HepG2 (cell line): Measurements from ENCODE around the gene CELSR2. TPM values are rescaled to one million over a fixed set of nuclear protein-coding genes. Genes with fewer than 3 reads are reported as not detected.

ENCODE experiments used
- CHD4 ChIP-seq: fragments of 200-600 bp; sonication (generic); IDR thresholded peaks from 2 replicates; pipeline ENCODE4 v1.7.0; 2017; ENCODE audit warnings: mild to moderate bottlenecking, low read length, borderline replicate concordance
- PREB ChIP-seq: sonication (generic); formaldehyde crosslinking; IDR thresholded peaks from 2 replicates; pipeline ENCODE4 v1.4.0; 2020; ENCODE audit warnings: missing genetic modification reagents
- SIX1 ChIP-seq: sonication (generic); formaldehyde crosslinking; IDR thresholded peaks from 2 replicates; pipeline ENCODE4 v1.4.0; 2020; ENCODE audit warnings: missing genetic modification reagents, borderline replicate concordance
- SMC3 ChIP-seq: IDR thresholded peaks from 2 replicates; pipeline ENCODE4 v1.6.1; 2011; ENCODE audit warnings: low read length, improper control_type of control experiment
- TRAFD1 ChIP-seq: sonication (generic); formaldehyde crosslinking; IDR thresholded peaks from 2 replicates; pipeline ENCODE4 v1.5.1; 2020; ENCODE audit warnings: missing genetic modification reagents, mild to moderate bottlenecking, borderline replicate concordance
- ZFAT ChIP-seq: sonication (generic); formaldehyde crosslinking; conservative IDR thresholded peaks from 2 replicates; pipeline ENCODE4 v1.8.1; 2023; ENCODE audit warnings: missing genetic modification reagents, inconsistent platforms
- ZMYM2 ChIP-seq: sonication (generic); formaldehyde crosslinking; IDR thresholded peaks from 2 replicates; pipeline ENCODE4 v1.8.0; 2022; ENCODE audit warnings: mild to moderate bottlenecking, missing genetic modification reagents
- ZSCAN12 ChIP-seq: sonication (generic); formaldehyde crosslinking; IDR thresholded peaks from 2 replicates; pipeline ENCODE4 v1.9.0; 2021; ENCODE audit warnings: mild to moderate bottlenecking, missing genetic modification reagents
- ZSCAN21 ChIP-seq: sonication (generic); formaldehyde crosslinking; IDR thresholded peaks from 2 replicates; pipeline ENCODE4 v1.8.0; 2022; ENCODE audit warnings: mild to moderate bottlenecking, missing genetic modification reagents, moderate library complexity, borderline replicate concordance
- polyA plus RNA-seq, 8 experiments: library from polyadenylated mRNA; depleted of rRNA in 3 of 8; stranded (reverse) in 7 of 8; unstranded in 1 of 8; fragments of >200 nt; fragmentation: Illumina TruSeq in 4 of 8; extraction: Trizol in 4 of 8; gene quantifications; 2 replicates each; pipeline versions ENCODE4 v1.2.1 to v1.2.3, GENCODE V29; 2011 to 2016; ENCODE audit warnings: low read depth in 4 of 8, missing spikeins in 1 of 8, mixed read lengths in 1 of 8; ENCODE audit not compliant: insufficient read depth in 1 of 8
- total RNA-seq, 5 experiments: library from RNA; depleted of rRNA; stranded (reverse); fragments of >200 nt; fragmentation: Illumina TruSeq; extraction: Trizol; gene quantifications; 2 replicates each; pipeline ENCODE4 v1.2.3, GENCODE V29; 2016; ENCODE audit warnings: low read depth in 1 of 5
- TF ChIP-seq, protein P1 (sequence below): sonication (generic); formaldehyde crosslinking; IDR thresholded peaks from 2 replicates; pipeline ENCODE4 v1.8.0; 2022; ENCODE audit warnings: missing genetic modification reagents, low read depth, mild to moderate bottlenecking, borderline replicate concordance
- TF ChIP-seq, protein P2 (sequence below), 2 experiments: sonication (generic) in 1 of 2; formaldehyde crosslinking in 1 of 2; IDR thresholded peaks; 2 replicates each; pipeline versions ENCODE4 v1.4.0 to v1.6.1; 2018 to 2020; ENCODE audit warnings: missing genetic modification reagents in 2 of 2, borderline replicate concordance in 1 of 2, low read depth in 1 of 2, mild to moderate bottlenecking in 1 of 2, missing biosample characterization in 1 of 2

Gene CELSR2
- total and polyA plus RNA-seq, 2 of the 13 experiments (the other 11 are each of a cell fraction or from before 2014, with no cell fraction given), result 4.0 to 6.6 TPM

GRCh38 chr1:109239409-109240068, 9.8 kb upstream of the CELSR2 start (continued):
- TF ChIP-seq ZSCAN12, result no peak
- no peak for TF ChIP-seq CHD4
- TF ChIP-seq SIX1 (CRISPR knock-in tag), result no peak
- TF ChIP-seq TRAFD1 (CRISPR knock-in tag), result no peak
- no peak for TF ChIP-seq ZMYM2 (CRISPR knock-in tag)
- TF ChIP-seq, protein P1, sequence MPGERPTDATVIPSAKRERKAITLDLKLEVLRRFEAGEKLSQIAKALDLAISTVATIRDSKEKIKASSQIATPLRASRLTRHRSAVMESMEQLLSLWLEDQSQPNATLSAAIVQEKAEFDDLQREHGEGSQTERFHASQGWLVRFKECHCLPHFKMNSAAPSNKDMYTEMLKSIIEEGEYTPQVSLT (CRISPR knock-in tag), result no peak
- peak; percentile 65 for TF ChIP-seq SMC3
- no peak for TF ChIP-seq PREB (CRISPR knock-in tag)
- no peak for TF ChIP-seq ZFAT (CRISPR knock-in tag)
- no peak for TF ChIP-seq ZSCAN21
- TF ChIP-seq, protein P2, sequence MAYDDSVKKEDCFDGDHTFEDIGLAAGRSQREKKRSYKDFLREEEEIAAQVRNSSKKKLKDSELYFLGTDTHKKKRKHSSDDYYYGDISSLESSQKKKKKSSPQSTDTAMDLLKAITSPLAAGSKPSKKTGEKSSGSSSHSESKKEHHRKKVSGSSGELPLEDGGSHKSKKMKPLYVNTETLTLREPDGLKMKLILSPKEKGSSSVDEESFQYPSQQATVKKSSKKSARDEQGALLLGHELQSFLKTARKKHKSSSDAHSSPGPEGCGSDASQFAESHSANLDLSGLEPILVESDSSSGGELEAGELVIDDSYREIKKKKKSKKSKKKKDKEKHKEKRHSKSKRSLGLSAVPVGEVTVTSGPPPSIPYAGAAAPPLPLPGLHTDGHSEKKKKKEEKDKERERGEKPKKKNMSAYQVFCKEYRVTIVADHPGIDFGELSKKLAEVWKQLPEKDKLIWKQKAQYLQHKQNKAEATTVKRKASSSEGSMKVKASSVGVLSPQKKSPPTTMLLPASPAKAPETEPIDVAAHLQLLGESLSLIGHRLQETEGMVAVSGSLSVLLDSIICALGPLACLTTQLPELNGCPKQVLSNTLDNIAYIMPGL (CRISPR knock-in tag; IDR thresholded peaks at IDR 0.05; ENCODE audit: borderline replicate concordance in 1 of 2, low read depth in 1 of 2), result peak in 1 of 2 experiments; percentile 46; a peak in 1 of 4 replicates
